SU-DHL-6 (cell line): Measurements from ENCODE around the gene TMEM25.

Experiments used
- H2AFZ ChIP-seq: fragments of 200-600 bp; sonication (generic); 2 replicates; pipeline ENCODE4 v1.6.1; 2014; ENCODE audit warnings: low read depth, mild to moderate bottlenecking, moderate library complexity, mixed read lengths, antibody characterized with exemption, low read length; ENCODE audit not compliant: severe bottlenecking
- H3F3A ChIP-seq: fragments of 200-600 bp; shearing (Covaris generic); 2 replicates; pipeline ENCODE4 v1.6.0; 2016; ENCODE audit warnings: antibody characterized with exemption, mild to moderate bottlenecking; ENCODE audit not compliant: insufficient read depth
- H3K27ac ChIP-seq: fragments of 200-600 bp; sonication (generic); 2 replicates; pipeline ENCODE4 v1.5.1; 2016; ENCODE audit warnings: low read depth, mild to moderate bottlenecking, low read length, moderate library complexity, mixed read lengths
- H3K27me3 ChIP-seq: fragments of 200-600 bp; sonication (generic), shearing (Covaris generic); 2 replicates; pipeline ENCODE4 v1.6.0; 2014; ENCODE audit warnings: mild to moderate bottlenecking, low read length
- H3K36me3 ChIP-seq: fragments of 200-600 bp; sonication (generic); 2 replicates; pipeline ENCODE4 v1.6.1; 2014; ENCODE audit warnings: mild to moderate bottlenecking, low read length, mixed read lengths
- H3K4me2 ChIP-seq: fragments of 300-600, 200-600 bp; shearing (Covaris generic), sonication (generic); 2 replicates; pipeline ENCODE4 v1.6.0; 2014; ENCODE audit warnings: low read length, low read depth, mild to moderate bottlenecking; ENCODE audit not compliant: poor library complexity, severe bottlenecking
- H3K4me3 ChIP-seq: fragments of 200-600 bp; sonication (generic); 2 replicates; pipeline ENCODE4 v1.5.1; 2014; ENCODE audit warnings: antibody characterized with exemption, low read length, mild to moderate bottlenecking, mixed read lengths; ENCODE audit not compliant: insufficient read depth, poor library complexity, severe bottlenecking
- H3K79me2 ChIP-seq: fragments of 200-600 bp; sonication (generic); 2 replicates; pipeline ENCODE4 v1.6.1; 2014; ENCODE audit warnings: mild to moderate bottlenecking, low read length, moderate library complexity; ENCODE audit not compliant: insufficient read depth
- H3K9ac ChIP-seq: fragments of 200-600 bp; sonication (generic); 2 replicates; pipeline ENCODE4 v1.7.0; 2014; ENCODE audit warnings: mild to moderate bottlenecking, low read length
- H3K9me2 ChIP-seq: fragments of 200-600 bp; sonication (generic); replicated peaks from 2 replicates; pipeline ENCODE4 v1.6.1; 2014; ENCODE audit warnings: low read length; ENCODE audit not compliant: insufficient read depth
- H3K9me3 ChIP-seq: fragments of 200-600 bp; sonication (generic); 2 replicates; pipeline ENCODE4 v1.6.1; 2014; ENCODE audit warnings: low read length, mixed read lengths; ENCODE audit not compliant: insufficient read depth
- H4K20me1 ChIP-seq: fragments of 200-600 bp; sonication (generic); 2 replicates; pipeline ENCODE4 v1.6.1; 2014; ENCODE audit warnings: low read depth, mild to moderate bottlenecking, antibody characterized with exemption, low read length, moderate library complexity, mixed read lengths
- EZH2phosphoT487 ChIP-seq: fragments of 200-600 bp; sonication (generic), shearing (Covaris generic); conservative IDR thresholded peaks from 2 replicates; pipeline ENCODE4 v1.6.1; 2018; ENCODE audit warnings: mild to moderate bottlenecking, antibody characterized with exemption, low read length, moderate library complexity, mixed read lengths
- TF ChIP-seq, protein P1 (sequence below): fragments of 200-600 bp; sonication (generic); IDR thresholded peaks from one replicate; pipeline ENCODE4 v1.5.1; 2017; ENCODE audit warnings: antibody characterized with exemption, mild to moderate bottlenecking, low read length, moderate library complexity; ENCODE audit not compliant: insufficient read depth, poor library complexity, severe bottlenecking

Gene TMEM25

DNA sequence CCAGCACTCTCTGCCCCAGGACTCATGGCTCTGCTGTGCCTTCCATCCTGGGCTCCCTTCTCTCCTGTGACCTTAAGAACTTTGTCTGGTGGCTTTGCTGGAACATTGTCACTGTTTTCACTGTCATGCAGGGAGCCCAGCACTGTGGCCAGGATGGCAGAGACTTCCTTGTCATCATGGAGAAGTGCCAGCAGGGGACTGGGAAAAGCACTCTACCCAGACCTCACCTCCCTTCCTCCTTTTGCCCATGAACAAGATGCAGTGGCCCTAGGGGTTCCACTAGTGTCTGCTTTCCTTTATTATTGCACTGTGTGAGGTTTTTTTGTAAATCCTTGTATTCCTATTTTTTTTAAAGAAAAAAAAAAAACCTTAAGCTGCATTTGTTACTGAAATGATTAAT lies 6.6 kb upstream of the TMEM25 start:
- Histone ChIP-seq H3K79me2 (no peaks in the 10 kb centered on the region), H4K20me1 (no peaks in the 10 kb centered on the region), H3K4me2 (no peak overlapping the region), H3K4me3 (no peak overlapping the region), H3K36me3 (peaks cover 8% of the 10 kb centered on the region; the same call in 1 of the 2 replicates), H3F3A (peaks cover 10% of the 10 kb centered on the region; the same call in 1 of the 2 replicates), H3K27ac (no peak overlapping the region), H3K9ac (no peak overlapping the region), H3K9me3 (no peaks in the 10 kb centered on the region), H3K9me2 (no peaks in the 10 kb centered on the region), H3K27me3 (no peaks in the 10 kb centered on the region), H2AFZ (no peak overlapping the region)
- TF ChIP-seq, protein P1, sequence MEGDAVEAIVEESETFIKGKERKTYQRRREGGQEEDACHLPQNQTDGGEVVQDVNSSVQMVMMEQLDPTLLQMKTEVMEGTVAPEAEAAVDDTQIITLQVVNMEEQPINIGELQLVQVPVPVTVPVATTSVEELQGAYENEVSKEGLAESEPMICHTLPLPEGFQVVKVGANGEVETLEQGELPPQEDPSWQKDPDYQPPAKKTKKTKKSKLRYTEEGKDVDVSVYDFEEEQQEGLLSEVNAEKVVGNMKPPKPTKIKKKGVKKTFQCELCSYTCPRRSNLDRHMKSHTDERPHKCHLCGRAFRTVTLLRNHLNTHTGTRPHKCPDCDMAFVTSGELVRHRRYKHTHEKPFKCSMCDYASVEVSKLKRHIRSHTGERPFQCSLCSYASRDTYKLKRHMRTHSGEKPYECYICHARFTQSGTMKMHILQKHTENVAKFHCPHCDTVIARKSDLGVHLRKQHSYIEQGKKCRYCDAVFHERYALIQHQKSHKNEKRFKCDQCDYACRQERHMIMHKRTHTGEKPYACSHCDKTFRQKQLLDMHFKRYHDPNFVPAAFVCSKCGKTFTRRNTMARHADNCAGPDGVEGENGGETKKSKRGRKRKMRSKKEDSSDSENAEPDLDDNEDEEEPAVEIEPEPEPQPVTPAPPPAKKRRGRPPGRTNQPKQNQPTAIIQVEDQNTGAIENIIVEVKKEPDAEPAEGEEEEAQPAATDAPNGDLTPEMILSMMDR = no peak
- TF ChIP-seq EZH2phosphoT487 = no peak

DNA sequence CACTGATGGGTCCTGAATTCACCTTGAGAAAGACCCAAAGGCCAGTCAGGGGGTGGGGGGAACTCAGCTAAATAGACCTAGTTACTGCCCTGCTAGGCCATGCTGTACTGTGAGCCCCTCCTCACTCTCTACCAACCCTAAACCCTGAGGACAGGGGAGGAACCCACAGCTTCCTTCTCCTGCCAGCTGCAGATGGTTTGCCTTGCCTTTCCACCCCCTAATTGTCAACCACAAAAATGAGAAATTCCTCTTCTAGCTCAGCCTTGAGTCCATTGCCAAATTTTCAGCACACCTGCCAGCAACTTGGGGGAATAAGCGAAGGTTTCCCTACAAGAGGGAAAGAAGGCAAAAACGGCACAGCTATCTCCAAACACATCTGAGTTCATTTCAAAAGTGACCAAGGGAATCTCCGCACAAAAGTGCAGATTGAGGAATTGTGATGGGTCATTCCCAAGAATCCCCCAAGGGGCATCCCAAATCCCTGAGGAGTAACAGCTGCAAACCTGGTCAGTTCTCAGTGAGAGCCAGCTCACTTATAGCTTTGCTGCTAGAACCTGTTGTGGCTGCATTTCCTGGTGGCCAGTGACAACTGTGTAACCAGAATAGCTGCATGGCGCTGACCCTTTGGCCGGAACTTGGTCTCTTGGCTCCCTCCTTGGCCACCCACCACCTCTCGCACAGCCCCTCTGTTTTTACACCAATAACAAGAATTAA lies 6.1 kb upstream of the TMEM25 start:
- H2AFZ ChIP-seq = no peak overlapping the region
- H3F3A ChIP-seq = peaks cover 10% of the 10 kb centered on the region; the same call in 1 of the 2 replicates
- peaks cover 8% of the 10 kb centered on the region; the same call in 1 of the 2 replicates for H3K36me3 ChIP-seq
- H3K4me3 ChIP-seq = no peak overlapping the region
- no peaks in the 10 kb centered on the region for H3K9me3 ChIP-seq
- no peaks in the 10 kb centered on the region for H3K79me2 ChIP-seq
- H3K9me2 ChIP-seq = no peaks in the 10 kb centered on the region
- TF ChIP-seq, protein P1 = no peak
- no peak overlapping the region for H3K4me2 ChIP-seq
- no peaks in the 10 kb centered on the region for H3K27me3 ChIP-seq
- H3K27ac ChIP-seq = no peak overlapping the region
- H4K20me1 ChIP-seq = no peaks in the 10 kb centered on the region
- H3K9ac ChIP-seq = no peak overlapping the region

DNA sequence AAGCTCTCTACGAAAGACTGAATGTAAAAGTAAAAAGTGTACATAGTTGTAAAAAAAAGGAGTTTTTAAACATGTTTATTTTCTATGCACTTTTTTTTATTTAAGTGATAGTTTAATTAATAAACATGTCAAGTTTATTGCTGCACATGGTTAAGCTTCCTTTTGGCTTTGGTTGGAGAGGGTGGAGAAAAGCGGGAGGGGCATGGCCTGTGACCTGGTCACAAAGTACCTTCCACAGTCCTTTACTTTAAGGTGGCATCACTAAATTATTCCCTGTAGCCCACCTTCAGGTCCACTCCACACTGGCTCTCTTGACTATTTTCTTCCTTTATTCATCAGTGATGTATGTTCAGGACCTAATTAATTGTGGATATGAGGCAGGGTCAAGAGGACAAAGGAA lies 4.3 kb upstream of the TMEM25 start:
- H3K9ac ChIP-seq = no peak overlapping the region
- H4K20me1 ChIP-seq = no peaks in the 10 kb centered on the region
- H3K9me3 ChIP-seq = no peaks in the 10 kb centered on the region
- peaks cover 6% of the 10 kb centered on the region; the same call in 1 of the 2 replicates for H3K36me3 ChIP-seq
- H3F3A ChIP-seq = peaks cover 10% of the 10 kb centered on the region; the same call in 1 of the 2 replicates
- no peak for TF ChIP-seq EZH2phosphoT487
- TF ChIP-seq, protein P1 = no peak
- no peak overlapping the region for H3K4me3 ChIP-seq
- no peak overlapping the region for H2AFZ ChIP-seq
- H3K4me2 ChIP-seq = no peak overlapping the region
- H3K9me2 ChIP-seq = no peaks in the 10 kb centered on the region
- no peak overlapping the region for H3K27ac ChIP-seq
- H3K79me2 ChIP-seq = no peaks in the 10 kb centered on the region
- H3K27me3 ChIP-seq = no peaks in the 10 kb centered on the region
